Thyroid gland (tissue), 4 donors: ENCODE data around the gene RAB11A. TPM values are rescaled to one million over a fixed set of nuclear protein-coding genes. Genes with fewer than 3 reads are reported as not detected.

Source experiments
- DNase-seq, 2 donors: peaks; one replicate each; pipeline ENCODE4 v3.0.0-alpha.2; 2019
- H3K27ac ChIP-seq, 3 donors: fragments of 200-600 bp; sonication (generic); 1 replicate in 2 of 3; 2 replicates in 1 of 3; pipeline ENCODE4 v1.5.1; 2016 to 2019; ENCODE audit warnings: mild to moderate bottlenecking in 1 of 3, moderate library complexity in 1 of 3
- H3K27me3 ChIP-seq: fragments of 200-600 bp; sonication (generic); one replicate; pipeline ENCODE4 v1.5.1; 2019
- H3K36me3 ChIP-seq, 2 donors: fragments of 200-600 bp; sonication (generic); one replicate each; pipeline ENCODE4 v1.5.1; 2016 to 2019
- H3K4me1 ChIP-seq, 2 donors: fragments of 200-600 bp; sonication (generic); one replicate each; pipeline ENCODE4 v1.5.1; 2017 to 2019
- H3K4me3 ChIP-seq, 3 donors: fragments of 200-600 bp; sonication (generic); replicated peaks in 1 of 3; 1 replicate in 2 of 3; 2 replicates in 1 of 3; pipeline ENCODE4 v1.5.1; 2016; ENCODE audit warnings: mild to moderate bottlenecking in 1 of 3
- H3K9me3 ChIP-seq: fragments of 200-600 bp; sonication (generic); one replicate; pipeline ENCODE4 v1.5.1; 2017
- POLR2A ChIP-seq, 2 donors: fragments of 450-650 bp; IDR thresholded peaks; one replicate each; pipeline ENCODE4 v1.6.1; 2017; ENCODE audit warnings: antibody characterized with exemption in 2 of 2, mild to moderate bottlenecking in 2 of 2, moderate library complexity in 1 of 2
- WGBS, 2 donors: methylation state at CpG; one replicate each; pipeline ENCODE4 v1.1.5; 2017; 5-methylcytosine and 5-hydroxymethylcytosine counted together
- intact Hi-C: fragments of 100-400 bp; cut with DNase I; formaldehyde crosslinking; loops from one replicate; pipeline ENCODE4 v1.15.1; 2023
- total RNA-seq, 4 donors: library from RNA; depleted of rRNA; stranded (reverse); fragments of >200 nt; gene quantifications; one replicate each; pipeline ENCODE4 v1.2.3, GENCODE V29; 2016
- TF ChIP-seq, protein P1 (sequence below), 6 experiments: fragments of 200-600 bp in 3 of 6; fragments of 450-650 bp in 3 of 6; sonication (generic) in 3 of 6; IDR thresholded peaks; one replicate each; pipeline ENCODE4 v1.5.1; 2016 to 2019; ENCODE audit warnings: antibody characterized with exemption in 6 of 6, mild to moderate bottlenecking in 2 of 6, inconsistent platforms in 1 of 6, moderate library complexity in 1 of 6

RAB11A gene
- total RNA-seq, 4 donors from 2014 or later: 201 to 369 (median 280) TPM

DNA sequence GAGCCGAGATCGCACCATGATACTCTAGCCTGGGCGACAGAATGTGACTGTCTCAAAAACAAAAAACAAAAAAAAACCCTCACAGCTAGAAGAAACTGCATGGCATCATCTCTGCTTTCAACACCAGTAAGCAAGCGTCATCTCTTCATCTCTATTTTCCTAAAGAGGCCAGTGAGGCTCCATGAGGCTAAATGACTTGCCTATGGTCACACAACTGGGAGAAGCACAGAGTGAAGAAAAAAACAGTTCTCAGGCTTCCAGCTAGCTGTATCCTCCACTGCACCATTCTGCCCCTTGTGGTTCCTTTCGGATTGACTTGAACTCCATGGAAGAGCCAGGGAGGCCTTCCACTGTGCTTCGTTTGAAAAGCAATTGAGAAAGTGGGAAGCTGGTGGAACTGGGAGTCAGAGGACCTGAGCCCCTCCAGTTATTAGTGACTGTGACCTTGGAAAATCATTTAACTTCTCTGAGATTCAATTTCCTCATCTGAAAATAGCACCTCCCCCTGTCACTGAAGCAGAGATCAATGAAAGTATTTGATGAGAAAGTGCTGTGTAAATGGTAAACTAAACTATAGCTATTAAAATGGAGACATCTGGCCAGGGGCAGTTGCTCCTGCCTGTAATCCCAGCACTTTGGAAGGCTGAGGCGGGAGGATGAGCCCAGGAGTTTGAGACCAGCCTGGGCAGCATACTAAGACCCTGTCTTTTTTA is 45.1 kb upstream of the RAB11A start:
- Histone ChIP-seq H3K27me3 (no peaks in the 10 kb centered on the region), H3K4me1 (peaks cover 0 to 22% of the 10 kb centered on the region in 2 donors), H3K36me3 (no peaks in the 10 kb centered on the region), H3K9me3 (no peaks in the 10 kb centered on the region), H3K4me3 (no peak overlapping the region), H3K27ac (no peak overlapping the region)
- WGBS, 2 donors: 58 to 63% methylated on average over 7 of the region's 7 CpGs
- intact Hi-C loops: loop anchor here (10.0 kb wide), 1 partner anchor 189 kb away; no protein-coding TSS in a partner anchor
- TF ChIP-seq, protein P1, sequence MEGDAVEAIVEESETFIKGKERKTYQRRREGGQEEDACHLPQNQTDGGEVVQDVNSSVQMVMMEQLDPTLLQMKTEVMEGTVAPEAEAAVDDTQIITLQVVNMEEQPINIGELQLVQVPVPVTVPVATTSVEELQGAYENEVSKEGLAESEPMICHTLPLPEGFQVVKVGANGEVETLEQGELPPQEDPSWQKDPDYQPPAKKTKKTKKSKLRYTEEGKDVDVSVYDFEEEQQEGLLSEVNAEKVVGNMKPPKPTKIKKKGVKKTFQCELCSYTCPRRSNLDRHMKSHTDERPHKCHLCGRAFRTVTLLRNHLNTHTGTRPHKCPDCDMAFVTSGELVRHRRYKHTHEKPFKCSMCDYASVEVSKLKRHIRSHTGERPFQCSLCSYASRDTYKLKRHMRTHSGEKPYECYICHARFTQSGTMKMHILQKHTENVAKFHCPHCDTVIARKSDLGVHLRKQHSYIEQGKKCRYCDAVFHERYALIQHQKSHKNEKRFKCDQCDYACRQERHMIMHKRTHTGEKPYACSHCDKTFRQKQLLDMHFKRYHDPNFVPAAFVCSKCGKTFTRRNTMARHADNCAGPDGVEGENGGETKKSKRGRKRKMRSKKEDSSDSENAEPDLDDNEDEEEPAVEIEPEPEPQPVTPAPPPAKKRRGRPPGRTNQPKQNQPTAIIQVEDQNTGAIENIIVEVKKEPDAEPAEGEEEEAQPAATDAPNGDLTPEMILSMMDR (IDR thresholded peaks at IDR 0.05): peak; percentile 36 to 64 (median 56)
- no peak for TF ChIP-seq POLR2A (IDR thresholded peaks at IDR 0.05)
- peak; percentile 55 to 60 for DNase-seq

DNA sequence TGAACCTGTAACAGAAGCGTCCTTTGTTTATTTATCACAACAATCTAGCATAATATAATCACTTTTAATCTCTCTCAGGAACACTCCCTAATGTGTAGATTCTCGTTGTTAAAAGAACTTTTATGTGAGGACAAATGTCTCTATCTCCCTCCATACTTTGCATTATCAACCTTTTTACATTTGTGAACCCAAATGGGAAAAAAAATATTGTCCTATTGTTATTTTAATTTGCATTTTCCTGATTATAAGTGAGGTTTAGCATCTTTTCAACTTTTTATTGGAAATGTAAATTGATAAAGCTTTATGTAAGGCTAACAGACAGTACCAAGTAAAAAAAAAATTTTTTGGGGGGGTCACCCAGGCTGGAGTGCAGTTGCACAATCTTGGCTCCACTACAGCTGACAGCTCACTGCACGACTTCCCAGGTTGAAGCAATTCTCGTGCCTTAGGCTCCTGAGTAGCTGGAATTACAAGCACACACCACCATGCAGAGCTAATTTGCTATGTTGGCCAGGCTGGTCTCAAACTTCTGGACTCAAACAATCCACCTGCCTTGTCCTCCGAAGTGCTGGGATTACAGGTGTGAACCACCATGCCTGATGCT is 44.2 kb upstream of the RAB11A start:
- intact Hi-C loops: loop anchor here (10.0 kb wide), 1 partner anchor 190 kb away; no protein-coding TSS in a partner anchor
- no peak overlapping the region for H3K27ac ChIP-seq
- TF ChIP-seq POLR2A (IDR thresholded peaks at IDR 0.05): no peak
- TF ChIP-seq, protein P1 (IDR thresholded peaks at IDR 0.05): no peak
- H3K36me3 ChIP-seq: no peaks in the 10 kb centered on the region
- H3K4me1 ChIP-seq: peaks cover 0 to 26% of the 10 kb centered on the region in 2 donors
- H3K27me3 ChIP-seq: no peaks in the 10 kb centered on the region
- H3K4me3 ChIP-seq: no peak overlapping the region
- peak; percentile 64 to 66 for DNase-seq
- H3K9me3 ChIP-seq: no peaks in the 10 kb centered on the region
- WGBS, 2 donors: 54 to 58% methylated on average over 5 of the region's 5 CpGs

DNA sequence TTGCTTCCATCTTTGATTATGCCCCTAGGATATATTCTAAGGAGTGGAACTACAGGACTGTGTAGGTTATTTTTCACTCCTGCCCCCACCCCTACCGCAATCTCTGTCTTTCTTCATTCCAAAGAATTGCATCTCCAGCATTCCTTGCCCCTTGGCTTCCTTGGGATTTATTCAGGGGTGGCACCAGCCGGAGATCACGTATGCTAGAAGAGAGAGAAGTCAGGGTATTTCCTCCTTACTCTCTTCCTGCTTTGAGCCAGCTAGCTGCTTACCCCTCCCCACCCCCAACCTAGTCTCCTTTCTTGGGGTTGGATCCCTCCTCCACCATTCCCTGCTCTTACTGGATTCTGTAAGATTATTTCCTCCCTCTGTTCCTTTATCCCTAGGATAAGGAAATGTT is 42.2 kb upstream of the RAB11A start:
- H3K36me3 ChIP-seq: no peaks in the 10 kb centered on the region
- no peak for DNase-seq
- H3K27ac ChIP-seq: no peak overlapping the region
- TF ChIP-seq, protein P1 (IDR thresholded peaks at IDR 0.05): no peak
- no peak for TF ChIP-seq POLR2A (IDR thresholded peaks at IDR 0.05)
- no peaks in the 10 kb centered on the region for H3K27me3 ChIP-seq
- H3K4me3 ChIP-seq: no peak overlapping the region
- no peaks in the 10 kb centered on the region for H3K9me3 ChIP-seq
- H3K4me1 ChIP-seq: peaks cover 10 to 34% of the 10 kb centered on the region in 2 donors
- WGBS, 2 donors: 80 to 85% methylated on average over 3 of the region's 3 CpGs
- intact Hi-C loops: loop anchor here (10.0 kb wide), 1 partner anchor 192 kb away; no protein-coding TSS in a partner anchor

DNA sequence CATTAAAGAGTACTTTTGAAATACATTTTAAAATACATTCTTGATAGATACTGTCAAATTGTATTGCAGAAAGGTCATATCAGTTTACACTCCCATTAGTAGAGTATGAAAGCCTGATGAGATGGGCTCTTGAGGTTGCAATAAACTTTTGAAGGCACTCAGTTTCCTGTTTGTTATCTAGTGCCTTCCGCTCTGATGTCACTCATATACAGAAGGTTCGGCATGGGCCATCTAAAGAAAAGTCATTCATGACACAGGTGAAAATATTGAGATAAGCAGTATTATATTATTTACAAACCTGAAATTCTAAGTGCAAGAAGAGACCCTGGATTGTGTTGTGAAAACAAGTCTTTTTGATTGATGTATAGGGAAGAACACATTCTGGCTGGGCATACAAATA is 40.7 kb upstream of the RAB11A start:
- H3K36me3 ChIP-seq: no peaks in the 10 kb centered on the region
- H3K27me3 ChIP-seq: no peaks in the 10 kb centered on the region
- no peak overlapping the region for H3K27ac ChIP-seq
- no peak for DNase-seq
- WGBS, 2 donors: 85 to 89% methylated on average over 2 of the region's 2 CpGs
- H3K4me1 ChIP-seq: peaks cover 22 to 46% of the 10 kb centered on the region in 2 donors
- H3K9me3 ChIP-seq: no peaks in the 10 kb centered on the region
- intact Hi-C loops: loop anchor here (10.0 kb wide), 1 partner anchor 194 kb away; no protein-coding TSS in a partner anchor
- TF ChIP-seq, protein P1 (IDR thresholded peaks at IDR 0.05): no peak
- TF ChIP-seq POLR2A (IDR thresholded peaks at IDR 0.05): no peak
- no peak overlapping the region for H3K4me3 ChIP-seq
